ENCODE measurements around the gene GMDS. TPM values are rescaled to one million over a fixed set of nuclear protein-coding genes. Genes with fewer than 3 reads are reported as not detected.
A peak's percentile ranks its signal among the peaks of the same experiment; 100 is the strongest.

Gene GMDS
- total RNA-seq, 4 donors from 2014 or later = 3.4 to 7.2 (median 4.6) TPM

DNA sequence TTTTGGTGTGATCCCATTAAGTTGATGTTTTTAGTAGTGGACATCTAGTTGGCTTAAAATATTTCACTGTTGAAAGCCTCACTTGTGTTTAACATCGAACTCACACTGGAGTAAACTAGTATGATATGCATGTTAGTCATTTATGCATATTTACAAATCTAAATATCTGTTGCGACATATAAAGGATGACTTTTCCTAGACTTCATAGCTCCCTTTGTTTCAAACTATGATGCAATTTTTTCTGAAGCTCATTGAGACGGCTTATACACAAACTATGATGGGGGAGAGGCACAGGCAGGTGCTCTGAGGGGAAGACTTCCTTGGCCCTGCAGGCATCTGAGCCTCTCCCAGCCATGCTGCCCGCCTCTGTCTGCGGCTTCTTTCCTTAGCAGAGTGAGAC, 647.5 kb downstream of the GMDS start:
- DNase-seq = no peak
- H3K4me3 ChIP-seq = no peak overlapping the region
- H3K36me3 ChIP-seq = no peaks in the 10 kb centered on the region
- TF ChIP-seq POLR2A (IDR thresholded peaks at IDR 0.05) = no peak
- TF ChIP-seq, protein P1, sequence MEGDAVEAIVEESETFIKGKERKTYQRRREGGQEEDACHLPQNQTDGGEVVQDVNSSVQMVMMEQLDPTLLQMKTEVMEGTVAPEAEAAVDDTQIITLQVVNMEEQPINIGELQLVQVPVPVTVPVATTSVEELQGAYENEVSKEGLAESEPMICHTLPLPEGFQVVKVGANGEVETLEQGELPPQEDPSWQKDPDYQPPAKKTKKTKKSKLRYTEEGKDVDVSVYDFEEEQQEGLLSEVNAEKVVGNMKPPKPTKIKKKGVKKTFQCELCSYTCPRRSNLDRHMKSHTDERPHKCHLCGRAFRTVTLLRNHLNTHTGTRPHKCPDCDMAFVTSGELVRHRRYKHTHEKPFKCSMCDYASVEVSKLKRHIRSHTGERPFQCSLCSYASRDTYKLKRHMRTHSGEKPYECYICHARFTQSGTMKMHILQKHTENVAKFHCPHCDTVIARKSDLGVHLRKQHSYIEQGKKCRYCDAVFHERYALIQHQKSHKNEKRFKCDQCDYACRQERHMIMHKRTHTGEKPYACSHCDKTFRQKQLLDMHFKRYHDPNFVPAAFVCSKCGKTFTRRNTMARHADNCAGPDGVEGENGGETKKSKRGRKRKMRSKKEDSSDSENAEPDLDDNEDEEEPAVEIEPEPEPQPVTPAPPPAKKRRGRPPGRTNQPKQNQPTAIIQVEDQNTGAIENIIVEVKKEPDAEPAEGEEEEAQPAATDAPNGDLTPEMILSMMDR (IDR thresholded peaks at IDR 0.05 in 4 of 5, conservative IDR thresholded peaks at IDR 0.05 in 1 of 5) = no peak
- in situ Hi-C loops (cut with MboI; ENCODE audit: low sequenced_read_pairs in 4 of 4) (loop anchor here (10.0 to 25.0 kb wide), 5 partner anchors 589 to 1139 kb away; no protein-coding TSS in a partner anchor), intact Hi-C loops (cut with DNase I; ENCODE audit: low total_unique reads) (loop anchor here (2.0 kb wide), 4 partner anchors 599 to 1153 kb away; partner anchors contain the start of gene MYLK4)
- no peak for ATAC-seq
- H3K27me3 ChIP-seq = peaks cover 26 to 41% (median 32%) of the 10 kb centered on the region in 3 donors
- H3K9me3 ChIP-seq = no peaks in the 10 kb centered on the region
- H3K27ac ChIP-seq = no peak overlapping the region
- H3K4me1 ChIP-seq = peaks cover 2 to 3% of the 10 kb centered on the region in 2 donors

DNA sequence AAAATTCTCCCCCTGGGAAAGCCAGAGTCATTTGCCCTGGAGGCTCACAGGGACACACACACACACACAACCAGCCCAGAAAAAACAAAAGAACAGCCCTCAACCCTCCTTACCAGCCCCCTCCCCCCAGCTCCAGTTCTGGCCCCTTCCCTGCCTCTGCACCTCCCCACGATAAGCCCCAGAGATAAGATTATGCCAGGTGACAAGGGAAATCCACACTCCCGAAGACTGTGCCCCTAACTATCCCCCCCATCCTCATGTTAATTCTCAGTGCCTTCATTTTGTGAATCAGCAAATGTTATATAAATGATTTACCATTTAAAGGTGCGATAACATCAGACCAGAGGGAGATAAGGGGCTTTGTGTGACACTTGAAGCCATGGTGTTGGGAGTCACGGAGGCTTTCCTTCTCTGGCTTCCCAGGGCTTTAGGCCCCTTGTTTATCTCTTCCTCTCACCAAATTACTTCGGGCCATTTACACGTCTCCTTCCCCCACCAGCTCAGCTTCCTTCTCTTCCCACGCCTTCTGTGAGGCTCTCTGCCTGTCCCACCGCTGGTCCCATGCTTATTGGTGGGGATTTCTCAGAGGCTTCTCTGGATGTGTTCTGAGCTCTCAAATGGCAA, 648.2 kb downstream of the GMDS start:
- Histone ChIP-seq H3K9me3 (no peaks in the 10 kb centered on the region), H3K4me1 (peaks cover 2 to 3% of the 10 kb centered on the region in 2 donors), H3K27ac (no peak overlapping the region), H3K27me3 (peaks cover 26 to 40% (median 31%) of the 10 kb centered on the region in 3 donors), H3K4me3 (no peak overlapping the region), H3K36me3 (no peaks in the 10 kb centered on the region)
- intact Hi-C loops (cut with DNase I; ENCODE audit: low total_unique reads) = loop anchor here (2.0 kb wide), 4 partner anchors 600 to 1154 kb away; partner anchors contain the start of gene MYLK4
- in situ Hi-C loops (cut with MboI; ENCODE audit: low sequenced_read_pairs in 4 of 4) = loop anchor here (10.0 to 25.0 kb wide), 5 partner anchors 590 to 1140 kb away; no protein-coding TSS in a partner anchor
- ATAC-seq (no peak), DNase-seq (no peak)
- TF ChIP-seq POLR2A (IDR thresholded peaks at IDR 0.05) = no peak
- TF ChIP-seq, protein P1 (IDR thresholded peaks at IDR 0.05 in 4 of 5, conservative IDR thresholded peaks at IDR 0.05 in 1 of 5) = no peak

DNA sequence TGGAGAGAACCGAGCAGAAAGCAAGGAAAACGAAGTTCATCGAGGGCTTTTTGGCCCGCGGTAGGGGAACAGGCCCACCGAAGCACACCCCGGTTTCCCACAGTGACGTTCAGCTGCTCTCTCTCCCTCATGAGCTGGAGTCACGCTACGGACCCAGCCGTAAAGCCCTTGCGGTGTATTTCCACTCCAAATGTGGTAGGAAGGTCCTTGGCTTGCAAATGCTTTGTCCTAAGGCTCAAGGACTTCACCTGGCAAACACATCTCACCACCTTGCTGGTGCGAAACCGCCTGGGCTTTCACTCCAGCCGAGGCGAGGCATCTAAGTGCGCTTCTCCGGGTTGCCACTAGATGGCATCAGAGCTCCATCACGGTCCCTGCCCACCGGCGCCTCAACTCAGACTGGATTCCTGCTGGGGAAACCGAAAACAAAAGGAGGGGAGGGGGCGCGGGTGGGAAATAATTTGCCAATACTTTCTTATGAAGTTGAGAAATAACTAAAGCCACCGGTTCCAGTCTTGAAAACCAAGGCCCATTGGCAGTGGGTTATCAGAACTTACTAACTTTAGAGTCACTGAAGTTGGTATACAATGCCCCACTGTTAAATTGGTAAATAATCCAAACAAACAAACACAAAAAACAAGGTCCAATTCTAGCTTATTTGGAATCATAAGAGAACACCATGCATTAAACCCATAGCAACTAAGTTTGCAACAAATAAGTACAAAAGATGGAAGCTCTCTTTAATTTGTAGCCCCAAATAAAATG, 649.1 kb downstream of the GMDS start:
- no peak overlapping the region for H3K27ac ChIP-seq
- no peaks in the 10 kb centered on the region for H3K36me3 ChIP-seq
- DNase-seq = peak in 1 of 2 donors; percentile 44
- H3K27me3 ChIP-seq = peaks cover 22 to 32% (median 30%) of the 10 kb centered on the region in 3 donors
- intact Hi-C loops (cut with DNase I; ENCODE audit: low total_unique reads) = loop anchor here (1.0 to 2.0 kb wide), 5 partner anchors 601 to 1155 kb away; partner anchors contain the start of gene MYLK4
- in situ Hi-C loops (cut with MboI; ENCODE audit: low sequenced_read_pairs in 4 of 4) = loop anchor here (10.0 to 25.0 kb wide), 5 partner anchors 591 to 1141 kb away; no protein-coding TSS in a partner anchor
- H3K4me3 ChIP-seq = peak overlapping the region in 3 of 4 donors; percentile 8 to 30 (median 9)
- H3K9me3 ChIP-seq = no peaks in the 10 kb centered on the region
- no peak for TF ChIP-seq POLR2A (IDR thresholded peaks at IDR 0.05)
- TF ChIP-seq, protein P1 (IDR thresholded peaks at IDR 0.05 in 4 of 5, conservative IDR thresholded peaks at IDR 0.05 in 1 of 5) = peak; percentile 82 to 98 (median 93)
- H3K4me1 ChIP-seq = peaks cover 2 to 3% of the 10 kb centered on the region in 2 donors
- peak; percentile 80 to 82 for ATAC-seq

DNA sequence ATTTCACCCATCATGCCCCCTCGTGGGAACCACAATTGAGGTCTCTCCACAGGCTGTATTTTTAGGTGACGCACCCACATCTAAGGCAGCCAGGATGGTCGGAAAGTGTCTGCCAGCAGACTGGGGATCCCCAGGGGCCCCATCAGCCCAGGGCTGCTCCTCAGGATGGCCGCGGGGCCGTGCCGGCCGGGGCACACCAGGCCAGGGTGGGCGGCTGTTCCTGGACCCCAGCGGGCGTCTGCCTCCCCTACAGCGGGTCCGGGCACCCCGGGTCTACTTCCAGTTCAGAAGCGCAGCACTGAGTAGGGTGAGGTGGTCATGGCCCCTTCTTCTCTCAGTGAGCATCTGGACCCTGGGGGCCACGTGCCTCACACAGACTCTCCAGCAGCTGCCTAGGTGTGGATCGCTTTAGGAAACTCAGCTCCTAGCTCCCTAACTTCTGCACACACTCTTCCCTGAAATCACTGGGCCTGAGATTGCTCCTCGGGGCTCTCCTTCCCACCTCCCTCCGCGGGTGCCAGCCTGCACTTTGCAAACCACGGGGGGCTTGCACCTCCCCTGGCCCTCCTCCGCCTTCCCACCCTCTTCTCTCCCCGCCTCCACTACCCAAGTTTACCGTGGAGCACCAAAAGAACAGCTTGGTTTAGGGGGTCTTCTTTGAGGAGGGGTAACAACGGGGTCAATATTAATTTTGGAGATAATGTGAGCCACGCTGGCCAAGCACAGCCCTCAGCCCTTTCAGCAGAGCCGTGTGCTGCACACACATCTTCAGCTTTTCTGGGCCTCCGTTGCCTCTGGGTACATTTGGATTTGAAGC, 649.9 kb downstream of the GMDS start:
- intact Hi-C loops (cut with DNase I; ENCODE audit: low total_unique reads) = loop anchor here (1.0 to 2.0 kb wide), 5 partner anchors 601 to 1155 kb away; partner anchors contain the start of gene MYLK4
- in situ Hi-C loops (cut with MboI; ENCODE audit: low sequenced_read_pairs in 4 of 4) = loop anchor here (10.0 to 25.0 kb wide), 5 partner anchors 592 to 1142 kb away; no protein-coding TSS in a partner anchor
- no peaks in the 10 kb centered on the region for H3K36me3 ChIP-seq
- no peak overlapping the region for H3K27ac ChIP-seq
- no peak for DNase-seq
- no peaks in the 10 kb centered on the region for H3K9me3 ChIP-seq
- H3K4me1 ChIP-seq = peaks cover 2 to 3% of the 10 kb centered on the region in 2 donors
- no peak for ATAC-seq
- H3K4me3 ChIP-seq = peak overlapping the region in 1 of 4 donors; percentile 9
- peaks cover 22 to 31% (median 30%) of the 10 kb centered on the region in 3 donors for H3K27me3 ChIP-seq
- no peak for TF ChIP-seq POLR2A (IDR thresholded peaks at IDR 0.05)
- TF ChIP-seq, protein P1 (IDR thresholded peaks at IDR 0.05 in 4 of 5, conservative IDR thresholded peaks at IDR 0.05 in 1 of 5) = no peak

All from gastrocnemius medialis (tissue), 4 donors.